HG03460 (cell line): ENCODE data around the gene CMBL.
"Not testable (repeated sequence)": the region's sequence is repeated elsewhere in the genome, so short reads cannot be mapped to it uniquely, and the experiment has no call there.

Experiments
- ATAC-seq: cut with Tn5 transposase; IDR thresholded peaks from one replicate; pipeline ENCODE4 v1.9.1; 2021; ENCODE audit not compliant: unreplicated experiment

CMBL gene

DNA sequence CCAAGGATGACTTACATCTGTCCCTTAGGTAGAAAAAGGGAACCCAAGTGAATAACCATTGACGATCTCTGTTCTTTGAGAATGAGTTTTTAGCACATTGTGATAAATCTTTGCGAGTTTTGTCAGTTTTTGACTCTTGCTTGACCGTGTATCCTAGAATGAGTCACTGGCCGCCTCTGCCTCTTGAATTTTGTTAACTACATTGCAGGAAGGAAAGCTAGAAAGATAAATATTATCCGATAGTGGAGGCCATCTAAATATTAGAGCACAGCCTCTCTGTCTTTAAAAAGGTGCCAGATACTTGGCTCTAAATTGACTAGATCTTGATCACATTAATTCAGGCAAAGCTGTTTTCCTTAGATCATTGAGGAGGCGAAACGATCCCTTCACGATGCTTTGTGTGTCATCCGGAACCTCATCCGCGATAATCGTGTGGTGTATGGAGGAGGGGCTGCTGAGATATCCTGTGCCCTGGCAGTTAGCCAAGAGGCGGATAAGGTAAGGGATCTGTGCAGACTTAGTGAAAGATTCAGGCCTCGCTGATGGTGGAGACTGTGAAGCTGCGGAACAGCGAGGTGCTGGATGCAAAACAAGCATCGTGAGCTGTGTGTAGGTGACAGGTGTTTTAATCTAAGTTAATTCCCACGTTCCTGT lies 45.5 kb downstream of the CMBL start:
- no peak for ATAC-seq

DNA sequence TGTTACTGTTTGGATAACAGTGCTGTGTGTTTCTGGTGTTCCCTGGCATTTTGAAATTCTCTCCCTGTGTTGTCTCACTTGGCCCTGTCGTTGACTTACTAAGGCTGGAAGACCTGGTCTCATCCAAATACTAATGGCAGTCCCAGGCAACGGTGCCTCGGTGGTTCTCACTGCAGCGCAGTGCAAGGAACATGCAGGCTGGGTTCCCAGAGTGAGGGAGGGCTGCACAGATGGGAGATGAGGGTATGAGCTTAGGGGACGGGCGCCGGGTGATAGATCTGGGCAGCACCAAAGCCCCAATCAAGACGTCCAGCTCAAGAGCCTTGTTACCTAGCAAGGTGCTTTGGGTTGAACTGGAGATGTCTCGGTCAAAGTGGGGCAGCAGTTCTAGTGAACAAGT lies 46.6 kb downstream of the CMBL start:
- ATAC-seq, result no peak

DNA sequence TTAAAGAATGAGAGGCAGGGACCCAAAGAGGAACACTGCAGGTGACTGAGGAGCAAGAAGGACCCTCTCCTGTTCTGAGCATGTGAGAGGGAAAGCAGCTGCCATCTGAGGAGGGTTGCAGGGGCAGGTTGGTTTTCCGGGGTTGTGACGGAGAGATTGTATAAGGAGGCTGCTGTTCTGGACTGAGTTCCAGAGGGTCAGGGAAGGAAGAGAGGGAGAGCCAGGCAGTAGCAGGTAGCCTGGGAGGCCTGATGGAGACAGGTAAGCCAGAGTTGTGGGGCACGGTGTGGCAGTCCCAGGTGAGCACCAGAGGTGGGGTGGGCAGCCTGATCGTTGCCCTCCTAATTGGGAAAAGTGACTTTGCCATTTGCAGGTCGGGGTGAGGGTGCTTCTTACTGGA lies 47.8 kb downstream of the CMBL start:
- no peak for ATAC-seq

DNA sequence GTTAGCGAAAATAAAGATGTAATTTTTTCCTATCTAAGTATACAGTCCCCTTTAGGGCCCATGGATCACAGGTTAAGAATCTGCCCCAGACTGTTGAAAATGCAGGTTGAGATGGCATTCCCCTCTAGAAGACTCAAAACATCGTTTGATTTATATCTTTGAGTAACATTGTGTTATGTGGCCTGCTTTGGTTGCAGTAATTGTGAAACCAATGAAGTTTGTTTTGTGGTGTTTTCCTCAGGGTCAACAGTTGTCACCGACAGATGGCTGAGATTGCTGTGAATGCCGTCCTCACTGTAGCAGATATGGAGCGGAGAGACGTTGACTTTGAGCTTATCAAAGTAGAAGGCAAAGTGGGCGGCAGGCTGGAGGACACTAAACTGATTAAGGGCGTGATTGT lies 49.8 kb downstream of the CMBL start:
- ATAC-seq, result no peak

DNA sequence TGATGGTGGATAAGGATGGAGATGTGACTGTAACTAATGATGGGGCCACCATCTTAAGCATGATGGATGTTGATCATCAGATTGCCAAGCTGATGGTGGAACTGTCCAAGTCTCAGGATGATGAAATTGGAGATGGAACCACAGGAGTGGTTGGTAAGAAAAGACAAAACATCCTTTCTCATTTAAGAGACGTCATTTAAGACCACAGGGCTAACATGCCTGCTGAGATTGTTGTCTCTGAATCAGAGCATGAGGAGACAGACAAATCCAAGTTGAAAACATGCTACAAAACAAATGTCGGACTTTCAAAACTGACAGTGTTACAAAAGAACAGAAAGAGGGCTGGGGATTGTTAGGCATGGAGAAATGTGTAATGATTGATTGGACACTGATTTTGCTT lies 53.0 kb downstream of the CMBL start:
- ATAC-seq, result no peak

DNA sequence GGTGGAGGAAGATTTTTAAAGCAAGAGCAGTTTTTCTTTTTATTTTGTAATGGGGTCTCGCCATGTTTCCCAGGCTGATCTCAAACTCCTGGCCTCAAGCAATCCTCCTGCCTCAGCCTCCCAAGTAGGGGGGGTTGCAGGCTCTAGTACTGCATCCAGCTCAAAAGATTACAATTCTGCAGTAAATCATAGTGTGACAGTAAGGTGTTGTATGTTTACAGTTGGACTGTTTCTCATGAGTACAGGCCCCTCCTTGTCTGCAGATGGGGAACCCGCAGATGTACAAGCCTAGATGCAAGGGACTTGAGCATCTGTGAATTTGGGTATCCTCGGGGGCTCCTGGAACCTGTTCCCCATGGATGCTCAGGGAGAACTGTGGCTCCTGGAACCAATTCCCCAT lies 54.3 kb downstream of the CMBL start:
- ATAC-seq, result no peak

DNA sequence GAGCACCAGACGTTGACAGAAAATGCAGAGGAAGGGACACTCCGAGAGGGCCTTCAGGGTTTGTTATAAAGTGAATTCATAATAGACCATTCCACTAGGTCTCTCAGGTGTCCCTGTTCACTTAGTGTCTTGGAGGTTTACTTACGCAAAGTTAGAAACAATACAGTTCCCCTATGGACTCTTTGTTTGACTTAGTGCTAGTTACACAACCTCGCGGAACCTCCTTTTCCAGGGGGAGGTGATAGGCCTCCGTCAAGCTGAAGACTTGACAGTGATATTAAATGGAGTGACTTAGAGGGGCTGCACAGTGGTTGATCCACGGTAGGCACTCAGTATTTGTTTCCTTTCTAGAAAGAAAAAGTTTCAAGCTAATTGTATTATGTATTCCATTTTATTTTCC lies 56.3 kb downstream of the CMBL start:
- ATAC-seq, result no peak

DNA sequence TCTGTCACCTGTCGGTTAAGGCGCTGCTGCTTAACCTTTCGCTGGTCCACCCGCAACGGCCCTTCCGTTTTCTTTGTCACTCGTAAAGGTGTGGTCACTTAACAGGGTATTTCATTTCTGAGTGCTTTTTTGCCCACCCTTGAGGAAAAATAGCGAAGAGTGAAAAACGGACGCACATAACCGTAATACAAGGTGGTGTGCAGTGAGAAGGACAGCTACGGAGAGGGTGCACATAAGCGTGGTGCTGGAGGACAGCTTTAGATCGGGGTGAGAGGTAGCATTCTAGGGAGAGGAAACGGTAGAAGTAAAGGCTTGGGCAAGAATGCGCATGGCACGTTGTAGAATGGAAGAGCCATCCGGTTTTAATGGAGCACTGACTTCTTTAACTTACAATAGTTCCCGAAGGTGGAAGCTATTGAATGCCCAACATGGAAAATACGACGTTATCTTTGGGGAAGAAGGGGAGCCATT lies 56.9 kb downstream of the CMBL start:
- peak; percentile 17 for ATAC-seq

DNA sequence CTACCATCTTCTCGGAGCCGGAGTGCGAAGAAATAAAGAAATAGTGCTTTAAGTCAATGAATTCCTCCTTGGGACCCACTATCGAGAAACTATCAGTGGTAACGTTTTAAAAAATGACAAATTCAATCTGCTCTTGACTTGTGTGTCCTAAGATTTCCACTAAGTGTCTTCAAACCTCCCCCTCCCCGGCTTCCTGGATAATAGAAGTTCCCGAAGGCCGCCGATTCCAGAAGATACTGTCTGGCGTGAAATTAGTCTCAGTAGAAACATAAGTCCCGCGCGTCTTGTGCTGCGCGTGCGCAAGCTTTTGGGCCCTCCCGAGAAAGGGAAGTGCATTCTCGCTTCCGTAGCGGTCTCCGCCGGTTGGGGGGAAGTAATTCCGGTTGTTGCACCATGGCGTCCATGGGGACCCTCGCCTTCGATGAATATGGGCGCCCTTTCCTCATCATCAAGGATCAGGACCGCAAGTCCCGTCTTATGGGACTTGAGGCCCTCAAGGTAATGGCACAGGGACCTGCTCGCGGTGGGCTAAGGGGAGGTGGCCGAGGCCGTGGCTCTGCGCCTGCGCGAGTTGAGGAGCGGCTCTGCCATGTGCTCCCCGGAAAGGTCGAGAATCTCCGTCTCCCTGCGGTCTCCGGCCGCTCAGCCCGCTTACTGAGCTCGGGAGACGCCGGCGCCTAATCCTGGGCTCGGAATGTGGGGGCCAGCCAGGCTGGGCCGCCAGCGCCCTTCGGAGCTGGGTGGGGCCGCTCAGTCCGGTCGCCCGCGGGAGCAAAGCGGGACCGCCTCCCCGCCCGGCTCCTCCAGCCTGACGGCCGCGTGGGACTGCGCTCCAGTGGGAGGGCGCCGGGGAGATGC lies 57.5 kb downstream of the CMBL start, which contains the start of gene CCT5:
CCT5 (plus strand) TSS at position 333 of the 858 bp plus-strand sequence; CDS start at position 394, 61 bp downstream.
- ATAC-seq, result peak; percentile 78

DNA sequence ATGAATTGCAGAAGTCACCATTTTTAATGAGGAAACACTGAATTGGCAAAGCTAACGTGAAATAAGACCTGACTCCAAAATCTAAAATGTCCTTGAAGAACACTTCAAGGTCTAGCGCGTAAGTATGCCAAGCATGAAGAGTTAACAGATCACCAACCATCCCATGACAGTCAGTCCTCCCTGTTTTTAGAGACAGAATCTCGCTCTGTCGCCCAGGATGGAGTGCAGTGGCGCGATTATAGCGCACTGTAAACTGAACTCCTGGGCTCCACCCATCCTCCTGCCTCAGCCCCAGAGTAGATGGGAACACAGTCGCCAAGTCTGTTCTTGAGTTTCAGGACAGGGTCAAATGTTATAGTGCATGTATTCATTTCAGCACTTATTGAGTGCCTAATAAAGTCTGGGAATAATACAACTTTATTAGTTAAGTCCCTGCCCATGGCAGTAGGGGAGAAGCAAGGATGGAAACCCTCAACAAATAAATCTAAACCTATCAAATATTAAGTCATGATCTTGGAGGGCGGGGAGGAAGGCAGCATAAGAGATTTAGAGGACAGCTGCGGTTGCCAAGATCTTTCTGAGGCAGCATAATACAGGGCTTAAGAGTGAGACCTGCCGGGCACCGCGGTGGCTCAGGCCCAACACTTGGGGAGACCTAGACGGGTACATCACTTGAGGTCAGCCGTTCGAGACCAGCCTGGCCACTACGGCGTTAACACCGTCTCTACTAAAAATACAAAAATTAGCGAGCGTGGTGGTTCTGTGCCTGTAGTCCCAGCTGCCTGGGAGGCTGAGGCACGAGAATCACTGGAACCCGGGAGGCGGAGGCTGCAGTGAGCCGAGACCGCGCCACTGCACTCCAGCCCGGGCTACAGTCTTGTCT lies 59.1 kb downstream of the CMBL start:
- ATAC-seq, result peak; percentile 0

DNA sequence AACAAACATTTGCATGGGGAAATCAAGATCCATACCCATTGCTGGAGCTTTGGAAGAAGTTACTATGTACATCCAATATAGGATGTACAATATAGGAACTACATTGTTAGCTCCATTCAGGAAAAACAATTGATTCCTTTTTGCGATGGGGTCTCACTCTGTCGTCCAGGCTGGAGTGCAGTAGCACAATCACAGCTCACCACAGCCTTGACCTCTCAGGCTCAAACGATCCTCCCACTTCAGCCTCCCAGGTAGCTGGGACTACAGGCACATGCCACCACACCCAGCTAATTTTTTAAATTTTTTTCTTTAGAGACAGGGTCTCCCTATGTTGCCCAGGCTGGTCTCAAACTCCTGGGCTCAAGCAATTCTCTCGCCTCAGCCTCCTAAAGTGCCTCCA lies 60.5 kb downstream of the CMBL start:
- not testable (repeated sequence) for ATAC-seq

DNA sequence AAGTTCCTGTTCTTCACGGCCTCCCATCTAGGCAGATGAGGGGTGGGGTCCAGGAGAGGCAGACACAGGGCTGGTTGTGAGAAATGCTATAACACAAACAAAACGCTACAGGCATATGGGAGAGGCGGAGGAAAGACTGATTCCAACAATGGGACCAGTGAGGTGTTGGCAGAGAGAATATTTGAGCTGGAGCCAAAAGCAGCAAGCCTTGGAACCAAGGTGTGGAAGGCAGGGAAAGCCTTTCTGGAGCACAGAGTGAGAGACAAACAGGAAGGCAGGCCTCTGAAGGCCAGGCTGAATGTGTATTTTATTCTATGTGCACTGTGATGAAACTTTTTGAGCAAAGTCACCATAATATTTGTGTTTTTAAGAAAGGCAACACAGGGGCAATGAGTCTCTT lies 60.9 kb downstream of the CMBL start:
- ATAC-seq, result no peak

DNA sequence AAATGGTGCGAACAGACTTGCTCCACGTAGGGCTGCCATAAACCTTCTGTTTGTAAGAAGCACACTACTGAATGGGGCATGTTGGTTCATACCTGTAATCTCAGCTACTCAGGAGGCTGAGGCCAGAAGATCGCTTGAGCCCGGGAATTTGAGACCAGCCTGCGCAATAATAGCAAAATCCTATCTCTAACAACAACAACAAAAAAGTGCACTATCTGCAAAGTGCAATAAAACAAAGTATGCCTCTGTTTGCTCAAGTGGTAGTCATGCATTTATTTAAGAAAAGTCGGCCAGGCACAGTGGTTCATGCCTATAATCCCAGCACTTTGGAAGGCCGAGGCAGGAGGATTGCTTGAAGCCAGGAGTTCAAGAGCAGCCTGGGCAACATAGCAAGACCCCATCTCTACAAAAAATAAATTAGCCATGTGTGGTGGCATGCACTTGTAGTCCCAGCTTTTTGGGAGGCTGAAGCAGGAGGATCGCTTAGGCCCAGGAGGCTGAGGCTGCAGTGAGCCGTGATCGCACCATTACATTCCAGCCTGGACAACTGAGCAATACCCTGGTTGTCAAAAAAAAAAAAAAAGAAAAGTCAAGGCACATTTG lies 63.3 kb downstream of the CMBL start:
- ATAC-seq, result no peak

DNA sequence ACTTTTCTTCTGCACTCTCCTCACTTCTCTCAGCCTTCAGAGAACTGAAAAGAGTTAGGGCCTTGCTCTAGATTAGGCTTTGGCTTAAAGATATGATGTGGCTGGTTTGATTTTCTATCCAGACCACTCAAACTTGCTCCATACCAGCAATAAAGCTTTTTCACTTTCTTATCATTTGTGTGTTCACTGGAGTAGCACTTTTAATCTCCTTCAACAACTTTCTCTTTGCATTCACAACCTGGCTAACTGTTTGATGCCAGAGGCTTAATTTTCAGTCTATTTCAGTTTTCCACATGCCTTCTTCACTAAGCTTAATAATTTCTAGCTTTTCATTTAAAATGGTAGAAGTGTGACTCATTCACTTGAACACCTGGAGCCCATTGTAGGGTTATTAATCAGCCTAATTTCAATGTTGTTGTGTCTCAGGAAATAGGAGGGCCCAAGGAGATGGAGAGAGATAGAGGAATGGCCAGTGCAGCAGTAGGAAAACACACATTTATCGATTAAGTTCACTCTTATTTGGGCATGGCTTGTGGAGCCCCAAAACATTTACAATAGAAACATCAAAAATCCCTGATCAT lies 64.0 kb downstream of the CMBL start:
- ATAC-seq, result peak; percentile 55

DNA sequence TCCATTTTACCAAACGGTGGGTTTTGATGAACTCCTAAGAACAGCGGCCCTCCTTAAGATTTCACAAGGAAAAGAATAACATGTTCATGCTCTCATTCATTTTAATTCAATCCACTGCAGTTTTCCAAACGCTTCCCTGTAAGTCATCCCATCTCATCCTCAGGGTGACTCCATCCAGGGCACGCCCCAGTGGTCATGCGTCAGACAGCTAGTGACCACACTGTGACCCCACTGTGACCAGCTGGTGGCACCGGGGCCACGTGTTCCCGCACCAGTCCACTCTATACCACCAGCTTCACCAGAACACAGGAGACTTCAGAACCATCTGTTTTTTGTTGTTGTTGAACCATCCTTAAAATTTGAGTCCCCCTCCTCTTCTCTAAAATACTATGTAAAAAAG lies 72.4 kb downstream of the CMBL start:
- no peak for ATAC-seq

DNA sequence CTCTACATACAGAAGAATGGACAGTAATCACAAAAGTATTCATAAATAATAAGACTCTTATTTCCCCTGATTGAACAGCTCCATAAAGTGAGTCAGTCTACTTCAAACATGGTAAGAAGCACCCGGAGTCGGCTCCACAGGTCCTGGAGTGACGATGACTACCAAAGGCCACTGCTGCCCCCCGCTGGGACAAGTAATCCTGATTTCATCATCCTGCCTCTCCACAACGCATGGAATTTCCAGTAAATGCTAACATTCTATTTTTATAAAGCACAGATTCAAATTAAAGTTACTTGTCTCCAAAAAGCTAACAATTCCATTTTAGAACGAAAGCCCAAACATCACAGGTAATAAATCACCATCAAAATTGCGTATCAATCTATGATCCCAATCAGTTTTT lies 74.2 kb downstream of the CMBL start:
- no peak for ATAC-seq

DNA sequence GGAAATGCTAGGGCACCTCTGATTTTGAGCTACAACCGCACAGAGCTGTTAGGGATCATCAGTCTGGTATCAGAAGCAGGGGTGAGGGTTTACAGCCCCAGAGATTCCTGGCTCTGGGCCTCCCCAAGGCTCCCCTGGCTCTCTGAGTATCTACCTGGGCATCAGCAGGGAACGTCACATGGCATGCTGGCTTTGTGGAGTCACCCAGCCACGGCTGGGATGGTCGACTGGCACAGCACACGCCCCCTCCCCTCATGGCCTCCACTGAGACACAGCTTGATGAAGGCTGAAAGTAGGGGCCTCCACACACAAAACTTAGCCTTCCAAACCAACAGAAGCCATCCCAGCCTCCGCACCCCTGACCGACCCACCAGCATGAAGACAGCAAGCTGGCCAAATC lies 74.7 kb downstream of the CMBL start:
- no peak for ATAC-seq

DNA sequence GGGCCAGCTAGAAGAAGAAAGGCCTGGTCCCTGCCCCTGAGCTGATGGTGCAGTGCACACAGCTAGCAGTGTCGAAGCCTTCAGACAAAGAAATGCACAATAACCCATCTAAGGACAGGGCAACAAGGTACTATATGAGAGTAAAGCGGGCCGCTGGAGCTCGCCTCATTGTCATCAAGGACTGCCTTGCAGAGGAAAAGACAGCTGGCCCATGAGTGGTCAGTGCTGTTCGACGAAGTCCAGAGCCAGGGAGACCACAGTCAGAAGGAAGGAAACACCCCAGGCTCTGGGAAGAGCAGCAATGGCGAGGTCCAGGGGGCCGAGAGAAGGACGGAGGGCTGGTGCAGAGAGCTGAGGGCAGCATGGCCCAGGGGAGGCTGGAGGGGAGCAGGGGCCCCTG lies 75.3 kb downstream of the CMBL start:
- no peak for ATAC-seq

DNA sequence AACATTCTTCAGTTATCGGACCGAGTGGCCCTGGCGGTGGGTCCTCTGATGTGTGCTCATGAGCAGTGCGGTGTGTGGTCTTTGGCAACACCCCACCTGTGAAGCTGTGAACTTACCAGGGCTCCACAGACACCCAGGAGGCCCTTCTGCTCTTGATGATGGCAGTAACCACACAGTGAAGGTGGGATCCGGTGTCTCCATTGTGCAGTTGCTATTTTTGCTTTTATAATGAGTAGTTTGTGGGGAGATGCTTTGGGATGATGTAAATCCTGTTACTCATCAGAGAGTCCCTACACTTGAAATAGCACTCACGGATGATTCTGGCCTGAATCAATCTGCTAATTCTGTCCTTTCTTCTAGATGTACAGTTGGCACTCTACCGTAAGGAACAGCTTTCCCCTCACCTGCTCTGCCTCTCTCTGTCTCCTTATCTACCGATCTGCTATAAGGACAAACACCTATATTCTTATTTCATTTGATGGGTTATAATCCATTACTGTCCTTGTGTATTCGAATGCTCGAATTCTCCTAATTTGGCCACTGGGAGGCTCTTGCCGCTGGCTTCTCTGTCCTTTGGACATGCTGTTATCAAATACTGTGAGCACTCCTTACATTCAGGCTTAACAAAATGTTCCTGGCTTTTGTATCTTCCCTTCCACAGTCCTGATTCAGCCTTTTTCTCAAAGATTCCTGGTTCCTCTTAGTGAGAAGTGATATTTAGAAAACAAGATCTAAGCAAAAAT lies 78.2 kb downstream of the CMBL start:
- ATAC-seq, result no peak

DNA sequence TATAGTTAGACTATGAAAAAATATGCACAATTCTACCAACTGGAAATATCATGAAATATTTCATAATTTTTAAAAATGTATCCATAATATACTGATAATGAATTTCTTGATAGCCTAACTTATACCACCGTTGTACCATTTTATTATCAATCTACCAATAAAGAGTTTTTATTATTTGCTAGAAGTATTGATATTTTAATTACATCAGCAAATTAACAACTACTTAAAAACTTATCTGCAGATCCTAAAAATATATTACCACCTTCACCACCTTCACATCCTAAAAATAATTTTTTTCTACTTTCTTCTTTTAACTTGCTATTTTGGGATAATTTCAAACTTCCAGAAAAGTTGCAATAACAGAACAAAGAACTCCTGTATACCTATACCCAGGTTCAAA lies 79.4 kb downstream of the CMBL start:
- no peak for ATAC-seq
